CD1c-positive myeloid dendritic cell (primary cell): ENCODE data around the gene MMAB.

Experiments used
- DNase-seq: peaks from one replicate; pipeline ENCODE4 v3.0.0-alpha.2; 2016; ENCODE audit errors: extremely low spot score

The MMAB gene

DNA sequence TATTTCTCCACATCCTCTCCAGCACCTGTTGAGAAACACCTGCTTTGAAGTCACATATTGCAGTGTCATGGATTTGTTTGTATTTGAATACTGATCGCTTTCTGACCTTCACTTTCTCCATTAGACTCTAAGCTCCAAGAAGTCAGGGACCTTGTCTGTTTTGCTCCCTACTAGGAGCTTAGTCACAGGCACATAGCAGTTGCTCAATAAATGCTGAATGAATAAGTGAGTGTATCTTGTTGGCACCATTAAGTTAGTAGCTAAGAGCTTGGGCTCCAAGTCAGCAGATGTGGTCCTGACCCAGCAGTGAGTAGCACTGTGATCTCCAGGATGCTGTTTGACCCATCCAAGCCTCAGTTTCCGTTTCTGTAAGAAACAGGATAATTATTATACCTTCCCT is 10.4 kb upstream of the MMAB start:
- DNase-seq, result no peak

GRCh38 chr12:109582636-109583035 is 9.3 kb upstream of the MMAB start:
- DNase-seq, result no peak

- DNase-seq, result no peak
Measured at GRCh38 chr12:109581856-109582255, 8.6 kb upstream of the MMAB start.

DNA sequence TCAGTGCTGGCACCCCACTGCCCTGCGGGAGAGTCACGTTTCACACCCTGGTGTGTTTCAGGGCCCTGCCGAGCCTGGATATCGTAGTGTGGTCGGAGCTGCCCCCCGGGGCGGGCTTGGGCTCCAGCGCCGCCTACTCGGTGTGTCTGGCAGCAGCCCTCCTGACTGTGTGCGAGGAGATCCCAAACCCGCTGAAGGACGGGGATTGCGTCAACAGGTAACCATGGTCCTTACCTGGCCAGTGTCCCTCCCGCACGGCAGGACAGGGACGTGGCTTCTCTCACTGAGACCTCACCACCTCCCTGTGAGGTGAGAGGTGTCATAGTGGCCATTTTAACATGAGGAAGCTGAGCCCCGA is 8.0 kb upstream of the MMAB start:
- no peak for DNase-seq

GRCh38 chr12:109580684-109581333 is 7.5 kb upstream of the MMAB start:
- DNase-seq, result no peak

GRCh38 chr12:109580272-109580671 is 7.0 kb upstream of the MMAB start:
- no peak for DNase-seq

GRCh38 chr12:109579639-109580038 is 6.3 kb upstream of the MMAB start:
- no peak for DNase-seq

GRCh38 chr12:109578330-109578927 is 5.1 kb upstream of the MMAB start:
- no peak for DNase-seq

- DNase-seq, result no peak
Measured at GRCh38 chr12:109577311-109577710, 4.0 kb upstream of the MMAB start.

DNA sequence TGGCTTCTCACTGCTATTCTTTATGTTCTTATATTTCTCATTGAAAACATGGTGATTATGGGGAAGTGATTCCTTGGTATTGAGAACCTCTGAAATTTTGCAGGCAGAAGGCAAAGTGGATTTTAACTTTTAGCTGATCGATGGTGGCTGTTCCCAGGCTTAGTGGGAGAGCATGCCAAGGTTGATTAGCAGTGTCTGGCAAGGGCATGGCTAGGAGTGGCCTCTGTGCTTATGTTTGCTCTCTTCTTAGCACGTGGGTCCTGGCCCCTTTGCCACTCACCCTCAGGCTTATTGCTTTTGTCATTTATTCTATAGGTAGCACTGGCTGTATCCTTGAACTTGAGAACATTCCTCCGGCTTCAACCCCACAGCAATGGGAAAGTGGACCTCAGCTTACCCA is 2.4 kb upstream of the MMAB start:
- DNase-seq, result no peak

- DNase-seq, result no peak
Measured at GRCh38 chr12:109573914-109574244, 575 bp upstream of the MMAB start.

GRCh38 chr12:109572506-109572845 is 828 bp downstream of the MMAB start:
- no peak for DNase-seq

DNA sequence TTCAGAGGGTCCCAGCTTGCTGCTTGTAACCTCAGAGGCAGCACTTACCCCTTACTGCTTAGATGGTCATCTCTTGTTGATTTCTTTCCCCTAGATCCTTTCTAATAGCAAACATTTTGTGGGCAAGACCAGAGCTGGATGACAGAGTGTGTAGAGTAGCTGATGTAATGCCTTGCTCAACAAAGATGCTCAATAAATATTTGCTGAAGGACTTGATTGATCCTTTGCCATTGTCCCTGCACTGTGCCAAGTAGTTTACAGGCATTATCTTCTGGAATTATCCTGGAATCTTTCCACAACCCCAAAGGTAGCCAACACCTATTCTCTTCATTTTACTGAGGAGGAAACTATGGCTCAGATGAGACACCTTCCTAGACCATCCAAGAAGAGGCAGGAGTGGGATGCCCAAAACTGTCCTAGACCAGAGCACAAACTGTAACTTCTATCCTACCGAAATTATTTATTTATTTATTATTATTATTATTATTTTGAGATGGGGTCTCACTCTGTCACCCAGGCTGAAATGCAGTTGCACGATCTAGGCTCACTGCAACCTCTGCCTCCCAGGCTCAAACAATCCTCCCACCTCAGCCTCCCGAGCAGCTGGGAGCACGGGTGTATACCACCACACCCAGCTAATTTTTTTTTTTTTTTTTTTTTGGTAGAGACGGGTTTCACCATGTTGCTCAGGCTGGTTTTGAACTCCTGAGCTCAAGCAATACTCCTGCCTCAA is 1.4 kb downstream of the MMAB start:
- DNase-seq, result no peak

DNA sequence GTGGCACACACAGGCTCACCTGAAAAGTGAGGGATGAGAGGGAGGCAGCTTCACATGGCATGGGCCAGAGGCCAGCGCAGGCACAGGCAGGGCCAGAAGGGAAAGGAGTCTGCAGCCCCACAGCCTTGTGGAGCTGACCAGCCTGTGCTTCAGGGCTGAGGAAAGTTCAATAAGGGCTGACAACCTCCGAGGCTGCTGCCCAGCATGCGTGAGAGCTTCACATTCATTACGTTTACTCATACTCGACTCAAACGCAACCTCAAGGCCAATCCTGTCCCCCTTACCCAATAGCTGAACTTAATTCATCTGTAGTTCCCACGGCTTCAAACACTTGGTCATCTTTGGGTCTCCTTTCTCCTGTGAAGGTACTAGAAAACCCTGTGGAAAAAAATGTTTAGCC is 4.8 kb downstream of the MMAB start:
- DNase-seq, result no peak

DNA sequence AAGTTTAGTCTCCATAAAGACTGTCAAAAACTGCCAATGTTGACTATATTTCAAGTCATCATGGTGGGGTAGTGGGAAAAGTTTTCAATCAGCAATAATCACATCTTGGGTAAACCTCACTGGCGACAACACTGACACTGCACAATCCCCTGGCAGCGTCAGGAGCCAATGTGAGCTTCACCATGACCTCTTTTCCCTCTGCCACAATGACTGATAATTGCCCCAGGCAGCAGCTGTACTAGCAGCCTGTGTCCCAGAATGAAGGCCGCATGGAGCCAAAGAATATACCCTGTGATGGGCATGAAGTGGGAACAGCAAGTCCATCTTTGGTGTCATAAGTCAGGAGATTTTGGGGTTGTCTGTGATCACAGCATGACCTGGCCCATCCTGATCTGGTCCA is 5.3 kb downstream of the MMAB start:
- DNase-seq, result no peak

GRCh38 chr12:109567296-109567695 is 6.0 kb downstream of the MMAB start:
- no peak for DNase-seq

- DNase-seq, result no peak
Measured at GRCh38 chr12:109566424-109566823, 6.9 kb downstream of the MMAB start.

DNA sequence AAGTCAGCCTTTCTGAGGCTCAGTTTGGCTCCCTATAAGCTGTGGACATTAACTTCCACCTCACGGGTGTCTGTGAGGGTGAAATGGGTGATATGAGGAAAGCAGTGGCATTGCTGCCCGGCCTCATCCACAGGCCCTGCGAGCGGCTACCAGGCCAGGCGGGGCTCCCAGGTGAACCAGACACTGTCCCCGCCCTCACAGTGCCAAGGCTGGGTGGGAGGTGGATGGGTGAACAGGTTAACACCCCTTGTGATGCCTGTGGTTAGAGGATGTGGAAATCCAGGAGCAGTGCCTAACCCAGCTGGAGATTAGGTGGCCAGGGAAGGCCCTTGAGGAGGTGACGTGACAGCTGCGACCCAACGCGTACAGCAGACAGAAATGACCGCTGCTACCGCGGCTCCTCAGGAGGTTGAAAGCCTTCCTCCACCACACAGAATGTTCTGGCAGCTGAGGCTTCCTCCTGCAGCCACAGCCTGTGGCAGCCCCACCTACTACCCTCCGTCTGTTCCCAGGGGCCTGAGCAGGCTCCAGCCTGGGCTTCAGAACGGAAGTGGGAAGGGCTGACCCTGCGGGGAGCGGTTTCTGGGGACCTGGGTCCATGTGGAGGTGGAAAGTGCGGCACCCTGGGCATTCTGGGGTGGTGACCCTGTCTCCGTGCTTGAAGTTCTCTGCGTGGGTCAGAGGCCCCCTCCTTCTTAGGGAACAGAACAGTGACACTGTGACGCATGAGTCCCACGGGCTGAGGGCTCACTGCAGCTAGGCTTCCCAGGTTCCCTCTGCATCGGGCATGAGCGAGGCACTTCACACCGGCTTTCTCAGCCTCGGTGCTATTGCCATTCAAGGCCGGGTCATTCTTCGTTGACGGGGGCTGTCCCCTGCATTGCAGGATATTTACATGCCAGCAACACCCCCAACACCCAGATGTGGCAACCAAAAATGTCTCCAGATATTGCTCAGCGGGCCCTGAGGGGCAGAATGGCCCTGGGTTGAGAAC is 9.7 kb downstream of the MMAB start:
- no peak for DNase-seq

DNA sequence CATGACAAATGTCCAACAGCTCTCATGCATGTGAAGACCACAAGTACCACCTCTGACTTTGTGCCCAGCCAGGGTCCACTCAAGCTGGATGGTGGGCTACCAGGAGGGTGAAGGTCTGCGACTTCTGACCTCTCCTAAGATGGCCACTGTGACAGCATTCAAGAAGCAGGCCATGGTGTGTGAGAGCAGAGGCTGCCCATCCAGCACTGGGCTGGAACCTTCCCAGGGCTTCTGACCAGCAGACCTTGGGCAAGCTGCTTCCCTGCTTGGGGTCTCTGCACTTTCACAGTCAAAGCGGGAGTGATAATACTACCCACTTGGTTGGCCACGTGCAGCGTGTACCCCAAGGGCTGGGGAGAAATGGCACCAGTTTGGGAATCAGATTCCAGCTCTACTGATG is 10.4 kb downstream of the MMAB start:
- no peak for DNase-seq

DNA sequence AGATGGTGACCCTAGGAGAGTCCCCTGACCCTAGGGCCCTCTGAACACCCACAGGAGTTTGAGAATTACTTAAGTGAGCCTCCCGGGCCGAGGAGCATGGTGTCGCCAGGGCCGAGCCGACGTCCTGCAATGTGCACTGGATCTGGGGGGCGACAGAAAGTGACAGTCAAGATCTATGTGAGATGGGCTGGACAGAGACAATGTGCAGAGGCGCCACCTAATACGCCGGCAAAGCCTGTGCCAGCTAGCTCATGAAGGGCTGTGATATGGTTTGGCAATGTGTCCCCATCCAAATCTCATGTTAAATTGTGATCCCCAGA is 11.6 kb downstream of the MMAB start:
- no peak for DNase-seq

- no peak for DNase-seq
Measured at GRCh38 chr12:109560867-109561710, 12.2 kb downstream of the MMAB start.

- DNase-seq, result no peak
Measured at GRCh38 chr12:109559601-109560000, 13.7 kb downstream of the MMAB start.
